B cell (primary cell): Measurements from ENCODE around the gene FIGNL2.

ENCODE experiments used
- EZH2 ChIP-seq: IDR thresholded peaks from 2 replicates; pipeline ENCODE4 v1.6.1; 2012; ENCODE audit warnings: borderline replicate concordance, low read depth, mild to moderate bottlenecking, moderate library complexity, low read length; ENCODE audit not compliant: insufficient read depth, poor library complexity, severe bottlenecking
- TF ChIP-seq, protein P1 (sequence below): fragments of 200-600 bp; IDR thresholded peaks from one replicate; pipeline ENCODE4 v1.8.0; 2022; ENCODE audit warnings: antibody characterized with exemption, mild to moderate bottlenecking

DNA sequence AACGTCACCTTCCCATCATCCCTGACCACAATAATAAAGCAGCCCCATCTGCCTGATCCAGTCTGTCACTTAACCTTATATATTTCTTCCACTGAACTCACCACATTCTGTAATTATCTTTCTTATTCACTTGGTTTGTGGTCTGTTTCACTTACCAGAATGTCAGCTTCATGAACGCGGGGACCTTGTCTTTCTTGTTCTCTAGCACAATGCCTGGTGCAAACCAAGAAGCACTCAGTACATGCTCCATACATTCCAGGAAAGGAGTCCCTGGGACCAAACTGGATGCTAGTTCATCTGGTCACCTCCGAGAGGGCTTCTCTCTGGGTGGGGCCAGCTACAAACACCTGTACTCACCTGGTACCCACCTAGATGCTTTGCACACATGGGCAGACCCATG lies 22.0 kb upstream of the FIGNL2 start:
- TF ChIP-seq, protein P1, sequence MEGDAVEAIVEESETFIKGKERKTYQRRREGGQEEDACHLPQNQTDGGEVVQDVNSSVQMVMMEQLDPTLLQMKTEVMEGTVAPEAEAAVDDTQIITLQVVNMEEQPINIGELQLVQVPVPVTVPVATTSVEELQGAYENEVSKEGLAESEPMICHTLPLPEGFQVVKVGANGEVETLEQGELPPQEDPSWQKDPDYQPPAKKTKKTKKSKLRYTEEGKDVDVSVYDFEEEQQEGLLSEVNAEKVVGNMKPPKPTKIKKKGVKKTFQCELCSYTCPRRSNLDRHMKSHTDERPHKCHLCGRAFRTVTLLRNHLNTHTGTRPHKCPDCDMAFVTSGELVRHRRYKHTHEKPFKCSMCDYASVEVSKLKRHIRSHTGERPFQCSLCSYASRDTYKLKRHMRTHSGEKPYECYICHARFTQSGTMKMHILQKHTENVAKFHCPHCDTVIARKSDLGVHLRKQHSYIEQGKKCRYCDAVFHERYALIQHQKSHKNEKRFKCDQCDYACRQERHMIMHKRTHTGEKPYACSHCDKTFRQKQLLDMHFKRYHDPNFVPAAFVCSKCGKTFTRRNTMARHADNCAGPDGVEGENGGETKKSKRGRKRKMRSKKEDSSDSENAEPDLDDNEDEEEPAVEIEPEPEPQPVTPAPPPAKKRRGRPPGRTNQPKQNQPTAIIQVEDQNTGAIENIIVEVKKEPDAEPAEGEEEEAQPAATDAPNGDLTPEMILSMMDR = no peak
- TF ChIP-seq EZH2 = no peak
